Adrenal gland (tissue), 5 donors: ENCODE results near the gene RGS9.

Source experiments
- CTCF ChIP-seq, 6 experiments: fragments of 450-650 bp in 4 of 6; fragments of 200-600 bp in 2 of 6; sonication (generic) in 1 of 6; IDR thresholded peaks; 1 replicate in 5 of 6; 2 replicates in 1 of 6; pipeline versions ENCODE4 v1.5.1 to v1.8.0; 2016 to 2021; ENCODE audit warnings: antibody characterized with exemption in 6 of 6, mild to moderate bottlenecking in 2 of 6, moderate library complexity in 1 of 6
- POLR2A ChIP-seq, 2 donors: fragments of 450-650 bp; IDR thresholded peaks; one replicate each; pipeline ENCODE4 v1.6.1; 2017; ENCODE audit warnings: antibody characterized with exemption in 2 of 2, mild to moderate bottlenecking in 2 of 2, moderate library complexity in 1 of 2
- donor health status: DM: no; HTN: no; CAD: no.

GRCh38 chr17:65196617-65197016 lies 59.4 kb downstream of the RGS9 start:
- TF ChIP-seq CTCF (IDR thresholded peaks at IDR 0.05) = no peak
- TF ChIP-seq POLR2A (IDR thresholded peaks at IDR 0.05) = no peak
